Prostate gland (tissue), 2 donors: ENCODE measurements around the gene METAP2.

Source experiments
- CTCF ChIP-seq, 4 experiments: fragments of 200-600 bp in 2 of 4; fragments of 450-650 bp in 2 of 4; sonication (generic) in 2 of 4; IDR thresholded peaks; 1 replicate in 3 of 4; 2 replicates in 1 of 4; pipeline ENCODE4 v1.5.1; 2016 to 2019; ENCODE audit warnings: antibody characterized with exemption in 4 of 4, mild to moderate bottlenecking in 2 of 4, moderate library complexity in 2 of 4
- POLR2A ChIP-seq: fragments of 450-650 bp; IDR thresholded peaks from one replicate; pipeline ENCODE4 v1.6.1; 2016; ENCODE audit warnings: antibody characterized with exemption, mild to moderate bottlenecking

GRCh38 chr12:95470300-95470699 lies 3.7 kb upstream of the METAP2 start:
- TF ChIP-seq POLR2A (no peak), CTCF (IDR thresholded peaks at IDR 0.05) (no peak)
